DMS153 treated with DMSO at 0.1 percent for 48 hours (cell line): ENCODE data around the gene RCBTB2.
"Not testable (repeated sequence)": the region's sequence is repeated elsewhere in the genome, so short reads cannot be mapped to it uniquely, and the experiment has no call there.

Source experiments
- DNase-seq: peaks from one replicate; lab custom pipeline; 2025; ENCODE audit not compliant: unreplicated experiment; lab: John Stamatoyannopoulos, UW

RCBTB2 gene

DNA sequence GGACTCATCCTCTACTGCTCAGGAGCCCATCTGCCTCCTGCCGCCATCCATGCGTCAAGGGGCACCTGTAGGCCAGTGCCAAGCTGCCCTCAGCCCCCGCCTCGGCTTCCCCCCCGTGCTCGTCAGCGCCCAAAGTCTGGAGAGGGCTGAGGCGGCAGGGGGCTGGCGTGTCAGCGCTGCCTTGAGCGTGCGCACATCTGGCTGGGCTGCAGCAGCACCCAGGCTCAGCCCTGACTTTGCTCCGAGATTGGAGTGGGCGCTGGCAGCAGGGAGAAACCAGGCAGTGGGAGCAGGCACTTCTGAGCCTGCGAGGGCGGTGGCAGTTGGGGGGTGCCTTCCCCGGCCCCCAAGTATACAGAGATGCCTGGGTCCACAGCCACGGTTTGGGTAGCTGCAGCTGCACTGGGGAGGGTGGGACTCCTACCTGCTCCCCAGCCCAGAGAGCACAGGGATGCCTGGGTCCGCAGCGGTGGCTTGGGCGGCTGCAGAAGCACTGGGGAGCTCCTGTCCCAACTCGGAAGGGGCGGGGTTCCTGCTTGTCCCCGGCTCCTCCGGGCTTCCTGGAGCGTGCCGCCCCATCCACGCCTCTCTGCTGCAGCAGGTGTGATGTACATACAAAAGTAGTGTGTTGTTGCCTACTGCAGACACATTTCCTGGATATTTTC, 75.2 kb downstream of the RCBTB2 start:
- no peak for DNase-seq

DNA sequence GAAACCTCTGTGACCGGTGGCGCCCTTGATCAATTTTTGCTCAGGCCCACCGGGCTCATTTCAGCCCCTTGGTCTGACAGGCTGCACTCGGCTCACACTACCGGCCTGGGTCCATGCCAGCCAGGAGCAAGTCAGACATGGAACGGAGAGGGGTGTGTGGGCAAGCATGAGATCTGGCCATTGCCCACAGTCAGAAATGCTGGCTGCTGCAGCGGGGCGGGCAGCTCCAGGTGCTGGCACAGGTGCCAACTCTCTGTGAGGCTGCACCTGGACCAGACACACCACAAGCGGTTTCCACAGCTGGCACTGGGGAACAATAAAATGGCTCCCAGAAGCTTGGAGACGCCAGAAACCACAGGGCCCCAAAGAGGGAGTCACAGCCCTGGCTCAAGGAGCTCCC, 76.3 kb downstream of the RCBTB2 start:
- no peak for DNase-seq

- not testable (repeated sequence) for DNase-seq
These were observed 81.7 kb downstream of the RCBTB2 start for GRCh38 chr13:48451196-48451595.

DNA sequence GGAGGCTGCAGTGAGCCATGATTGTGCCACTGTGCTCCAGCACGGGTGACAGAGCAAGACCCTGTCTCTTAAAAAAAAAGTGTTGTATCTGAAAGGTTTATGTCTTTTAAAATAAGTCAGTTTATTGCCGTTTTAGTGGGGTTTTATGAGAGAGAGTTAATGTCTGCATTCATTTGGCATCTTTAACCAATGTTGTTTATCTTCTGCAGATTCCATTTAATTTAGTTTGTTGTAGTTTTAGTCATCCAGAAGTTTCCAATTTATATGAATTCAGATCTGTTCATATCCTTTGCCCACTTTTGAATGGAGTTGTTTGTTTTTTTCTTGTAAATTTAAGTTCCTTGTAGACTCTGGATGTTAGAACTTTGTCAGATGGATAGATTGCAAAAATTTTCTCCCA, 83.2 kb downstream of the RCBTB2 start:
- no peak for DNase-seq

GRCh38 chr13:48448959-48449614, 83.8 kb downstream of the RCBTB2 start:
- DNase-seq: no peak

DNA sequence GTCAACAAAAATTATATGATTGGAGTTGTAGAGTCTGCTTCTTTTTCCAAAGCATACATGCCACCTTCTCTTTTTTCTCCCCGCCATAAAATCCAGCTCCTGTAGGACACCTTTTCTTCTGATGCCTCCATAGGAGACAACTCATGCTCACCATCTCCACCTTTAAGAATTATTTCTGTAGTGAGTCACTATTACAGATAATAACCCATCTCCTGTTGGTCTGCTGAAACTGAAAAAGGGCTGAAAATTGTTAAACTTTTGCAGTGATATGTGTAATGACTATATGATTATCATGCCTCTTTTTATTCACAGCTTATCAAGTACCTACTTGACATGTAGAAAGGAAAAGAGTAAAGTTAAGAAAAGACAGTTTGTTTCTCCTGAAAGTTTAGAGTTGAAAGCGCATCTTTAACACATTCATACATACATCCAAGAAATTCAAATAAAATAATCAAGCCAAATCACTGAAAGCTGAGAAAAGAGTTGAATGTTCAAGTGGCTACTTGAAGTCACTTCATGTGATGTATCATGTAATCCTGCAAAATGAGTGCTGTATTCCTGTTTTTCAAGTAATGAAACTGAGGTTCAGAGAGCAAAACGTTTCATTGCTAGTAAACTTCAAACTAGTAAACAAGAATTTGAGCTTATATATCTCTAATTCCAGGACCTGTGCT, 84.5 kb downstream of the RCBTB2 start:
- no peak for DNase-seq

DNA sequence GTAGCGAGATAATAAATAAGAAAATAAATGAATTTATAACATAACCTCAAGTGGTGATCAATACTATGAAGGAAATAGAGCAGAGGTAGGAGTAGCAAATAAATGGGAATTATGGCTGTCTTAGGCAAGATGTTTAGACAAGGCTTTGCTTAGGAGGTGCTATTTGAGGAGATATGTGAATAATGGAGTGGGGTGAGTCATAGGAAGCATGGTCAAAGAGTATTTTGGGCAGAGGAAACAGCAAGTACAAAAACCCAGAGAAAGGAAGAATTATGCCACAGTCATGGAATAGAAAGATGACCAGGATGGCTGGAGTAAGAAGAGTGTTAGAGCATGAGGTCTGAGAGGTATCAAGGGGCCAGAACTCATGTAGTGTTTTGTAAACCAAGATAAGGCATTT, 86.4 kb downstream of the RCBTB2 start:
- no peak for DNase-seq

DNA sequence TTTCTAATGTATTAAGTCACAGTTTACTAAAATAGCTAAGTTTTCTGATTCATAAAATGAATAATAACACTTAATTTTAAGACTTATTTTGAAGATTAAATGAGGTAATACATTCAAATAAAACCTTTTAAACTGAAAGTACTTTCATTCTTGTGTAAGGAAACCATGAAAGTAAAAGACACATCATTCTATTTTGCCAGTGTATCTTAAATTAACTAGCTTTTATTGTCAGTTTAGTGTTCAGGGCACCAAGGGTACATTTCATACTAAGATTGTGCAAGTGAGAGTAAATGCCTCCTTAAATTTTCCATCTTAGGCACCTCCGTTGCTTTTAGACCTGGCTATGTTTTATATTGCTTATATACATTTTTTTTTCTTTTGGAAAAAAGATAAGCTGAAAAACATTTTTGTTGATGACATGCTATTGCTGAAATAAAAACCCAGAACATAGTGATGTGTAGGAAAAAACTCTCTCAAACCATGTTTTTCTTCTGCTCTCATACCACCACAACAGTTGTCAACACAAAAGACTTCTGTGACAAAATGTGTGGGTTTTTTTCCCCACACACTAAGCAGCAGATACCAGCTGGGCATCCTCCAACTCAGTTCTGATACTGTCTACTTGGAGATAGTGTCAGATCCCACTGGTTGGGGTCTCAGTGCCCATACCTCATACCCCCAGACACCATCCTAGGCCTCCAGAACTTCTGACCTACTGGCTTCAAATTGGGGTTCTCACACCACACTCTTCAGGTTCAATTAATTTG, 89.3 kb downstream of the RCBTB2 start:
- no peak for DNase-seq
